M059J (cell line): Measurements from ENCODE around the gene HTRA1. TPM values are rescaled to one million over a fixed set of nuclear protein-coding genes. Genes with fewer than 3 reads are reported as not detected.

Experiments used
- DNase-seq: peaks from one replicate; pipeline ENCODE4 v3.0.0-alpha.2; 2012; ENCODE audit warnings: low read depth
- total RNA-seq: library from RNA; depleted of rRNA; stranded (reverse); fragments of >200 nt; shearing (Covaris generic); gene quantifications from 2 replicates; pipeline ENCODE4 v1.2.3, GENCODE V29; 2014

The HTRA1 gene
- total RNA-seq, 1 experiment from 2014 or later = 85.5 TPM

DNA sequence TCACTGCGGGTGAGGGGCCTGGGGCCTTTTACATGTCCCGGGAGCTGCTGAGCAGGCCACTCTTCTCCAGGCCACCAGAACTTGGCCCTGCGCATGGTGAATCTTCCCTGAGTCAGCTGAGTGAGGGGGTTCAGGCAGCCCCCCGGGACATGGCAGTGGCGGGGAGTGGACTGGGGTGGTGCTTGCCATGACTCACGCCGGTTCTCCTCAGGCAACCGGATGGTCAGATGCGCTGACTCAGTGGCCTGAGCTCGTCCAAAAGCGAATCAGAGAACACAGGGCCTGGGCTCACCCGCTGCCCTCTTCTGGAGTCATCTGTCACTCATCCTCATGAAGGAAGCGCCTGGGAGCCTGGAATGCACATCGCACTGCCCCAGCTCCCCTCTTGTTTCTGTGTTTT is 33.5 kb downstream of the HTRA1 start:
- peak; percentile 97 for DNase-seq

GRCh38 chr10:122495406-122496340 is 34.3 kb downstream of the HTRA1 start:
- DNase-seq = peak; percentile 75

DNA sequence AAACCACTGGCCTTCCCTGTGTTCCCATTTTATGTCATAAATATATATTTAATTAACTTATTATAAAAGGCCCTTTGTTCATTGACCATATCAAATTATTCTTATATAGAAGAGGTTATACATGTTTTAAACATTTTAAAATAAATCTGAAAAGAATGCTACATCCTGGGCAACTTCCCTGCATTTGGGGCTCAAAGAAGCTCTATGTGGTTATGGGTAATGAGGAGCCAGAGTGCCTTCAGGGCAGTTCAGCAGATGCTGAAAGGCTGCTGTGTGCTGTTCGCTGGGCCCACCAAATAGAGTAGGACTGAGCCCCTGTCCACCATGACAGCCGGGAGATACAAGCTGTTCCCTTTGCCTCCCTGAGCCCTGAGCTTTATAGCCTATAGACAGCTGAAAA is 35.9 kb downstream of the HTRA1 start:
- DNase-seq = no peak

GRCh38 chr10:122498521-122498920 is 37.2 kb downstream of the HTRA1 start:
- DNase-seq = no peak

- DNase-seq = no peak
Observed at GRCh38 chr10:122499012-122499411, 37.7 kb downstream of the HTRA1 start.

- no peak for DNase-seq
Observed at GRCh38 chr10:122499491-122499941, 38.2 kb downstream of the HTRA1 start.

DNA sequence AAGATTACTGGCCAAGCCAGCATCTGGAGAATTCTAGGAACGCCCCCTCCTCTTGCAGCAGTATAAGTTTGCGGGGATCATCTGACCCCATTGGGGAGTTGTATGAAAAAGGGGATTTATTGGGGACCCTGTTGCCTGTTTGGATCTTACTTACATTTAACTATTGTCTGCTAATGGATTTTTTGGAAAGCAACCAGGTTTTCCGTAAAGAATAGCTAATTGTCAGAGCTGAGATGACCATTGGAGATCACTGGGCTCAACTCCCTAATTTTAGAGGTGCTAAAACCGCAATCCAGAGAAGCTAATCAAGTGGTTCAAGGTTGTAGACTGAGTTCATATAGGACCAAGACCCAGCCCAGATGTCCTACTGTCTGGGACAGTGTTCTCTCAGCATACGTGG is 38.8 kb downstream of the HTRA1 start:
- DNase-seq = no peak

DNA sequence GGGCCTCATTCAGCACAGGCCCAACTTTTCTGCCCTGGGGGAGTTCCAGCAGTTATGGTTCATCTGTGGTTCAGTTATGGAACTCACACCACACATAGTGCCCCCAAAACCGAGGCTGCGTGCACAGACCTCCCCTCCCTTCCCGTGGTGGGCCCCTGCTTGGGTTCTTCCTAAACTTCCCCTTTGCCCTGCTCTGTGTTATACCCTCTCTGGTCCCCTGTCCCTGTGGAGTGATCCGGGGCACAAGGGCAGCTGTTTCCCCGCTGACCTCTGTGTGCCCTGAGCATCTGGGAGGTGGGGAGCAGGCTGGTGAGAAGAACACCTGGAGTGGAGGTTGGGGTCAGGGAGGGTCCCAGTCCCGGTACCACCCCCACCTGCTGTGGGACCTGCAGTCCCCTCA is 39.4 kb downstream of the HTRA1 start:
- DNase-seq = no peak

DNA sequence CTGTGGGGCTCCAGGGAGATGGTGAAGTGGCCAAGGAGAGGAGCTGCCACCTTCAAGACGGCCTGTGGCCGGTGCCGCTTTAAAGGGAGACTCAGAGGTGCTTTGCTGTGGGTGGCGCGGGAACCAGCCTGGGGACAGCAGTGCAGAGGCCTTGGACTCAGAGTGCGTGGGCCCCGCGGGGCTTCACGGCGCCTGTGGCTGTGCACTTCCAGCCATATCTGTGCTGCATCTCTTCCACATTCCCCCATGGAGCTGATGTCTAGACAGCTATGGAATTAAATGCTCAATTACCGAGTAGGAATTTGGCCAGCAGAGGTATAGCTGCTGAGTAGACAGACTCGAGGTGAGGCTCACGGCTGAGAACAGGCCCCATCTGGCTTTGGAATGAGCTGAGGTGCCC is 41.7 kb downstream of the HTRA1 start:
- DNase-seq = no peak

GRCh38 chr10:122503886-122504609 is 42.7 kb downstream of the HTRA1 start:
- DNase-seq = no peak

DNA sequence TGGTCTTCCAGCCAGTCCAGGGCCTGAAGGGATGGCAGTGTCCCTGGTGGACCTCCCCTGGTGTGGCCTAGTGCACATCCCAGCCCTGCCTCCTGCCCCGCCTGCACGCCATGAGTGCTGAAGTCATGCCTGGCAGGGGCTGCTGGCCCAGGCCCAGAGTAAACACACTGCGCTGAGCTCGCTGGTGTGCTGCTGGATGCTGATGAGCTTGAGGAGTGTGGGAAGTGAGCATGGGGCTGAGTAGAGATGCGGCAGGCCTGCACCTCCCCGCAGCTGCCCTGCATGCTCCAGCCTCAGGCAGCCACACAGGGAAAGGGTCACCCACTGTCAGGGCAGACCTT is 43.2 kb downstream of the HTRA1 start:
- peak; percentile 89 for DNase-seq

- no peak for DNase-seq
Observed at GRCh38 chr10:122505011-122505410, 43.7 kb downstream of the HTRA1 start.

GRCh38 chr10:122505885-122506645 is 44.7 kb downstream of the HTRA1 start:
- DNase-seq = no peak

DNA sequence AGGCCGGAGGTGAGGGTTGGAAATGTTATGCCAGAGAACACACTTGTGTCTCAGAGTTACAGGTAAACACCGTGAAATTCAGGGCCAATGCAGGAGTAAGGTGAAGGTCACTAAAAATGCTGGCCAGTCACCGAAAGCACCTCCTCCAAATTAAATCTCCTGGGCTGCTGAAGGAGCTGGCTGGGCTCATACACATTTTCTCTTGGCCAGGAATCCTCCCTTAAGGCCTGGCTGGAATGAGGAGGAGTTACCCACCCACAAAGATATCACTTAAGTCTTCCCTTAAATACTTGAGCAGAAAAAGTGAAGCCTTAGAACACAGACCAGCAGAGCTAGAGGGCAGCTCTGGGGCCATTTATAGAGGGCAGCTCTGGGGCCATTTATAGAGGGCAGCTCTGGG is 46.3 kb downstream of the HTRA1 start:
- no peak for DNase-seq

- DNase-seq = no peak
Observed at GRCh38 chr10:122508021-122508420, 46.7 kb downstream of the HTRA1 start.

DNA sequence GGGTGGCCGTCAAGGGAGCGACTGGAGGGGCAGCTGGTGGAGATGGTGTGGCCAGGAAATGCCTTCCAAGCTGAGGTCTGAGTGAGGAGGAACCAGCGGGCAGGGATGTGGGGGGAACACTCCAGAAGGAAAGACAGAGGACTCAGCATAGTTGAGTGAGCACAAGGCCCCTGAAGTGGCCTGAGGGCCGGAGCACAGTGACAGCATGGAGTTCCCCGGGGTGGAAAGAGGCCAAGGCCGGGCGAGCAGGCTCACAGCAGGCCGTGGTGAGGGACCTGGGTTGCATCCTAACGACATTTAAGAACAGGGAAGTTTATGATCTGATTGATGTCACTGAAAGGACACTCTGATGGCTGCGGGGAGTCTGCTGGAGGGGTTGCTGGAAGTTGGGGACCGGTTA is 48.0 kb downstream of the HTRA1 start:
- no peak for DNase-seq

DNA sequence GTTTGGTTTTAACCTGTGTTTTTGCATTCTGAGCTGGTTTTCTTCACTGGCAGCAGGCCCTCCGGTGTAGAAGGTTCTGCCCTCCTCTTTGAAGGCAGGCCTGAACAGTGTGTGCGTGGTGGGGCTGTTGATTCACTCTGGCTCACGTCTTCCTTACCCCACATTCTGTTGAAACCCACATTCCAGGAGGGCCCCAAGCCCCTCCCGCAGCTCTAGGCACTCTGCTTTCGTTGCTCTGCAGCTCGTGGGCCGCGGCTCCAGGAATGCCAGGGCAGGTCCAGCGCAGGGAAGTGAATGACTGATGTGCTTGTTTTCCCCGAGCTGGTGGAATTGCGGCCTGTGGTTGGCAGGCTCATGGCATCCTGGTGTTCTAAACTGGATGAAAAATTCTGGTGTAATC is 49.0 kb downstream of the HTRA1 start:
- DNase-seq = no peak

- DNase-seq = no peak
Observed at GRCh38 chr10:122510736-122511135, 49.4 kb downstream of the HTRA1 start.

- DNase-seq = no peak
Observed at GRCh38 chr10:122513053-122513452, 51.7 kb downstream of the HTRA1 start.

DNA sequence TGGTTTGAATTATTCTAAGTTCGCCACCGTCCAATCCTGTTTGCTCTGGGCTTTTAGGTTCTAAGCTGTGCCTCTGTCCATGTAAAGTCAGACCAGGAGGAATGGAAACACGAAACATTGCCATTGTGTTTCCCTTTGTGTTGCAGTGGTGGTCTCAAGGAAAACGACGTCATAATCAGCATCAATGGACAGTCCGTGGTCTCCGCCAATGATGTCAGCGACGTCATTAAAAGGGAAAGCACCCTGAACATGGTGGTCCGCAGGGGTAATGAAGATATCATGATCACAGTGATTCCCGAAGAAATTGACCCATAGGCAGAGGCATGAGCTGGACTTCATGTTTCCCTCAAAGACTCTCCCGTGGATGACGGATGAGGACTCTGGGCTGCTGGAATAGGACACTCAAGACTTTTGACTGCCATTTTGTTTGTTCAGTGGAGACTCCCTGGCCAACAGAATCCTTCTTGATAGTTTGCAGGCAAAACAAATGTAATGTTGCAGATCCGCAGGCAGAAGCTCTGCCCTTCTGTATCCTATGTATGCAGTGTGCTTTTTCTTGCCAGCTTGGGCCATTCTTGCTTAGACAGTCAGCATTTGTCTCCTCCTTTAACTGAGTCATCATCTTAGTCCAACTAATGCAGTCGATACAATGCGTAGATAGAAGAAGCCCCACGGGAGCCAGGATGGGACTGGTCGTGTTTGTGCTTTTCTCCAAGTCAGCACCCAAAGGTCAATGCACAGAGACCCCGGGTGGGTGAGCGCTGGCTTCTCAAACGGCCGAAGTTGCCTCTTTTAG is 52.9 kb downstream of the HTRA1 start:
- no peak for DNase-seq

DNA sequence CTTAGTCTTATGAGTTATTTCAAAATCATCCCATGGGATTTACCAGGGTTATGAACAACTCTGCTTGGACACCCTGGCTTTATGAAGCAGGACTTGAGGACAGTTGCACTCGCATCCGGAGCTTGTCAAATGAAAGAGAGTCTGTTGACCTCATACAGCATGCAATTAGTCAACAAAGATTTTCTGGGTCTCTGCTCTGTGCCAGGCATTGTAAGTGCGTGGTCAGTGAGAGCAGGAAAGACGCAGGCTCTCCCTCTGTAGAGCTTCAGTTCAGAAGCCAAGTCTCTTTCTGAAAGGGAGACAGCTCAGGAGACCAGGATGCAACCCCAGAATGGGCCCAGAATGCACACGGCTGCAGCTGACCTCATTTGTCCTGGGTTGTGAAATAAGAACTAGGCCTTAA is 53.7 kb downstream of the HTRA1 start:
- no peak for DNase-seq
